Measurements from ENCODE around the gene TMEM217.
A peak's percentile ranks its signal among the peaks of the same experiment; 100 is the strongest.

Gene TMEM217

GRCh38 chr6:37170273-37171200, 87.4 kb downstream of the TMEM217 start:
- Histone ChIP-seq H3F3A (ENCODE audit: insufficient read depth, low read length) (peaks cover 46% of the 10 kb centered on the region), H4K20me1 (ENCODE audit: insufficient read depth, low read length) (peaks cover 25% of the 10 kb centered on the region), H2AFZ (ENCODE audit: low read length) (0 out of 2 replicates have a peak overlapping the region, but pooled peaks have one; percentile 42), H3K27ac (ENCODE audit: low read length) (peak overlapping the region; percentile 91), H3K27me3 (replicated peaks; ENCODE audit: insufficient read depth, low read length) (no peaks in the 10 kb centered on the region), H3K4me2 (ENCODE audit: low read depth, low read length) (peak overlapping the region; percentile 82), H3K4me1 (ENCODE audit: low read length) (peaks cover 41% of the 10 kb centered on the region), H3K9ac (ENCODE audit: low read length) (peak overlapping the region; percentile 99), H3K79me2 (ENCODE audit: low read length) (peaks cover 46% of the 10 kb centered on the region), H3K9me3 (replicated peaks; ENCODE audit: insufficient read depth, low read length) (no peaks in the 10 kb centered on the region), H3K9me2 (replicated peaks; ENCODE audit: insufficient read depth, low read length) (no peaks in the 10 kb centered on the region), H3K36me3 (replicated peaks; ENCODE audit: insufficient read depth, low read length) (peaks cover 23% of the 10 kb centered on the region), H3K4me3 (ENCODE audit: low read length) (peak overlapping the region; percentile 100)
- TF ChIP-seq EZH2 (optimal IDR thresholded peaks at IDR 0.05; ENCODE audit: low read depth, low read length), result no peak
- TF ChIP-seq, protein P1, sequence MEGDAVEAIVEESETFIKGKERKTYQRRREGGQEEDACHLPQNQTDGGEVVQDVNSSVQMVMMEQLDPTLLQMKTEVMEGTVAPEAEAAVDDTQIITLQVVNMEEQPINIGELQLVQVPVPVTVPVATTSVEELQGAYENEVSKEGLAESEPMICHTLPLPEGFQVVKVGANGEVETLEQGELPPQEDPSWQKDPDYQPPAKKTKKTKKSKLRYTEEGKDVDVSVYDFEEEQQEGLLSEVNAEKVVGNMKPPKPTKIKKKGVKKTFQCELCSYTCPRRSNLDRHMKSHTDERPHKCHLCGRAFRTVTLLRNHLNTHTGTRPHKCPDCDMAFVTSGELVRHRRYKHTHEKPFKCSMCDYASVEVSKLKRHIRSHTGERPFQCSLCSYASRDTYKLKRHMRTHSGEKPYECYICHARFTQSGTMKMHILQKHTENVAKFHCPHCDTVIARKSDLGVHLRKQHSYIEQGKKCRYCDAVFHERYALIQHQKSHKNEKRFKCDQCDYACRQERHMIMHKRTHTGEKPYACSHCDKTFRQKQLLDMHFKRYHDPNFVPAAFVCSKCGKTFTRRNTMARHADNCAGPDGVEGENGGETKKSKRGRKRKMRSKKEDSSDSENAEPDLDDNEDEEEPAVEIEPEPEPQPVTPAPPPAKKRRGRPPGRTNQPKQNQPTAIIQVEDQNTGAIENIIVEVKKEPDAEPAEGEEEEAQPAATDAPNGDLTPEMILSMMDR (IDR thresholded peaks at IDR 0.05; ENCODE audit: low read length), result peak; percentile 15; the same call in 1 of the 2 replicates
- TF ChIP-seq EZH2phosphoT487 (IDR thresholded peaks at IDR 0.05; ENCODE audit: low read length), result no peak
- DNase-seq, result peak; percentile 44

- Histone ChIP-seq H3K79me2 (ENCODE audit: low read length) (peaks cover 46% of the 10 kb centered on the region), H3K4me1 (ENCODE audit: low read length) (peaks cover 33% of the 10 kb centered on the region), H3K4me2 (ENCODE audit: low read depth, low read length) (peak within 1 kb of the TSS; percentile 82), H3K4me3 (ENCODE audit: low read length) (peak within 1 kb of the TSS; percentile 100), H3K9ac (ENCODE audit: low read length) (peak within 1 kb of the TSS; percentile 99), H3K36me3 (replicated peaks; ENCODE audit: insufficient read depth, low read length) (peaks cover 22% of the 10 kb centered on the region), H3F3A (ENCODE audit: insufficient read depth, low read length) (peaks cover 37% of the 10 kb centered on the region), H3K9me2 (replicated peaks; ENCODE audit: insufficient read depth, low read length) (no peaks in the 10 kb centered on the region), H2AFZ (ENCODE audit: low read length) (peak within 1 kb of the TSS; percentile 54), H4K20me1 (ENCODE audit: insufficient read depth, low read length) (peaks cover 25% of the 10 kb centered on the region), H3K27ac (ENCODE audit: low read length) (peak within 1 kb of the TSS; percentile 91), H3K9me3 (replicated peaks; ENCODE audit: insufficient read depth, low read length) (no peaks in the 10 kb centered on the region), H3K27me3 (replicated peaks; ENCODE audit: insufficient read depth, low read length) (no peaks in the 10 kb centered on the region)
- DNase-seq, result peak; percentile 97
- TF ChIP-seq EZH2 (optimal IDR thresholded peaks at IDR 0.05; ENCODE audit: low read depth, low read length), result no peak
- no peak for TF ChIP-seq EZH2phosphoT487 (IDR thresholded peaks at IDR 0.05; ENCODE audit: low read length)
- TF ChIP-seq, protein P1 (IDR thresholded peaks at IDR 0.05; ENCODE audit: low read length), result no peak
Measured at GRCh38 chr6:37169496-37170272, 88.3 kb downstream of the TMEM217 start, which contains the start of gene PIM1. PIM1 (plus strand) TSS chr6:37170152; CDS start chr6:37170576, 424 bp downstream.

GRCh38 chr6:37168811-37169495, 89.0 kb downstream of the TMEM217 start:
- Histone ChIP-seq H3K4me2 (ENCODE audit: low read depth, low read length) (peak overlapping the region; percentile 58), H3K4me3 (ENCODE audit: low read length) (peak overlapping the region; percentile 73), H3K79me2 (ENCODE audit: low read length) (peaks cover 39% of the 10 kb centered on the region), H2AFZ (ENCODE audit: low read length) (peak overlapping the region; percentile 54), H3K9me2 (replicated peaks; ENCODE audit: insufficient read depth, low read length) (no peaks in the 10 kb centered on the region), H3K9me3 (replicated peaks; ENCODE audit: insufficient read depth, low read length) (no peaks in the 10 kb centered on the region), H3K9ac (ENCODE audit: low read length) (peak overlapping the region; percentile 91), H3K4me1 (ENCODE audit: low read length) (peaks cover 25% of the 10 kb centered on the region), H4K20me1 (ENCODE audit: insufficient read depth, low read length) (peaks cover 17% of the 10 kb centered on the region), H3K27me3 (replicated peaks; ENCODE audit: insufficient read depth, low read length) (no peaks in the 10 kb centered on the region), H3K27ac (ENCODE audit: low read length) (peak overlapping the region; percentile 73; the same call in 1 of the 2 replicates), H3F3A (ENCODE audit: insufficient read depth, low read length) (peaks cover 30% of the 10 kb centered on the region), H3K36me3 (replicated peaks; ENCODE audit: insufficient read depth, low read length) (peaks cover 15% of the 10 kb centered on the region)
- no peak for DNase-seq
- TF ChIP-seq EZH2 (optimal IDR thresholded peaks at IDR 0.05; ENCODE audit: low read depth, low read length) (no peak), EZH2phosphoT487 (IDR thresholded peaks at IDR 0.05; ENCODE audit: low read length) (no peak)
- TF ChIP-seq, protein P1 (IDR thresholded peaks at IDR 0.05; ENCODE audit: low read length), result no peak

Measured in MM.1S (cell line).